ENCODE data around the gene XPO4.

XPO4 gene

DNA sequence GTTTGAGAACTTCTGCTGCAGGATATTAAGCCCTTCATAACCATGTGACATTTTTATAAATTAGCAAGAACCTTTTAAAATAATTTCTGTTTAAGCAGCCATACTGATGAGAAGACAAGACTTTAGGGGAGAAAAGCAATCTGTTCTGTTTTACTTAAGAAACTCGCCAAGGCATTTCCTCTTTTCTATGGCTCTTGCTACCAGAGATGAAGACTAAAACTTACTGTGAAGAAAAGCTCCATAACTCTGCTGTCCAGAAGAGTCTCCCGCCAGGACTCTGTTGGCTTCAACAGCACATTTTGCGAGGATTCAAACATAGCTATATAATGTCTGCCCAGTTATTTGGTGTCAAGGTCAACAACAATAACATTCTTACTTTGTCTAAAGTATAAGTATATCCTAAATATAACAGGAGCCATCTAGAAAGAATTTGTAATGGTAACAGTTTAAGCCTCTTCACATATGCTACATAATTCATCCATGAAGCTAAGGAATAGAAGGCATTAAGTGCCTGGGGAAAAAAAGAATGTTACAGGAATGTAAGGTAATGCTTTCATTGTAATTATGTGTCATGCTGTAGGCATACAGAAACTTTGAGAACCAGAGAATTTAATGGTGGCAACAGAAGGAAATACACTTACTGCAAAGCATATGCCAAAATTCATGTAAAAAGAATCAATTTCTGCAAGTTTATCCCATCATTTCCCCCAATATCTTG, 75.5 kb downstream of the XPO4 start:
- no peak for DNase-seq

DNA sequence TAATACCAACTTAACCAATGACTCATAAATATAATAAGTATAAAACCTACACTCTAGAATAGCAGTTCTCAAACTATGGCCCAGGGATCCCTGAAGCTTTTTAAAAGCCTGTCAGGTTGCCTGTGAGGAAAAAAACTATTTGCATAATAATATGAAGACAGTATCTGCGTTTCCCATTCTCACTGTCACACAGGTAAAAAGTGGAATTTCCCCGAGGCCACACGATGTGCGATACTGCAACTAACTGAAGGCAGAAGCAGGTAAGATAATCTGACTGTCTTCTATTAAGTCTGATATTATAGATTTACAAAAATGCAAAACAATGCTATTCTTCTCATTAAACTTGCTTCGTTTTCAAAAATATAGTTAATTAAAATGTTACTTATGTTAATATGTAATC, 76.2 kb downstream of the XPO4 start:
- DNase-seq = no peak

DNA sequence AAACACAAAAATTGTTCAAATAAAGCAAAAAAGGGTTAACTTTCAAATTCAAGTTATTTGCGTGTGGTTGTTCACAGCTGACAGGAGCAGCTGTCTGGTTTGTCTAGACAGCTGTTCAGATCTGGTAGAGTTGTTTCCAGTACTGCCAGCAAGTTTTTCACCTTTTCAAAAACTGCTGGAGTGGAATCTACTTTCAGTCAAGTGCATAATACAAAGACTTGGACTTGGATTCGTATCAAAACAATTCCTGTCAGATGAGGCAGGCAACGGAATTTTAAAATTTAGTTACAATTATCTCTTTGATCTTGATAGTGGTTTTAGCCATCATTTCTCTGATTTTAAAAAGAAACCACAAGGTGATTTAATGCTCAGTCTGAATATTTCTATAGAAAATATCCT, 77.1 kb downstream of the XPO4 start:
- no peak for DNase-seq

DNA sequence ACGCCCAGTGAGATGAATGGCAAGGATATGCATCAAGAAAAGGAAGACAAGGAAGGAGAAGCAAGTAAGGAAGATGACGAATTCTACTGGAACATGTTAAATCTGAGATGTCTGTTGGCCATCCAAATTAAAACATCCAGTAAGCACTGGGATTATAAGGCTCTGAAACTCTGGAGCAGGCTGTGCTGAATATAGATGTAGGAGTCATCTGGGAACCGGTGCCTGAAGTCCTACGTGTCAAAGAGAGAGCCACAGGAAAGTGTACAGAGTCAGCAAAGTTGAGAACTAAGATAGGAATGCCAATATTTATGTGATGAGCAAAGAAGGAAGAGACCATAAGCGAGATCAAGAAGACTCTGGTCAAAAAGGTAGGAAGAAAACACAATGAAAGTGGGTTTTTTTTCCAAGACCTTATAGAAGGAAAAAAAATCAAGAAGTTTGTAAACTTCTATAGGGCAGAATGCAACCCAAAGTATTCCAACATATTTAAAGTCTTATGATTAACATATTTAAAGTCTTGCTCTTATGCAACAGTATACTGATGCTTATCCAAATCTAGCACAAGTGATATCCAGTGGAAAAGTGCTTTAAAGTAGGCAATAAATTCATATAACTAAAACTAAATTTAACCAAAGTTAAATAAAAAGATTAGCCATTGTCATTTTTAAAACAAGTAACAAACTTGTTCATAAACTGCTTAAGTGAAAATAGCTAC, 77.6 kb downstream of the XPO4 start:
- no peak for DNase-seq

DNA sequence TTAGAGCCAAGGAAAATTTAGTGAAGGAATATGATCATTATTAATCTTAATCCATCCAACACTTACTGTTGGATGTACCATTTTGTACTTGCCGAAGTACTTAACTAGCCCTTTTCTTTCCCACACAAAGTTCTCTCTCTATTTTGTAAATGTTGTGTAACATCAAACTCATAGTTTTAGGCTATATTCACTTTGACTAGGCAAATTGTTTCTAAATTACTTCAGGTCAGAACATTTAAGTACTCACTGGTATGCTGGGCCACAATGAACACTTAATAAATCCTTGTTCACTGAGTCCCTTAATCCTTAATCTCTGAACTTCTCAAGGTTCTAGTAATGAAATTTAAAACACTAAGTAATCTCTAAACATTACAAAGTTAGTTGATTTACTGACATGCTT, 79.5 kb downstream of the XPO4 start:
- no peak for DNase-seq

DNA sequence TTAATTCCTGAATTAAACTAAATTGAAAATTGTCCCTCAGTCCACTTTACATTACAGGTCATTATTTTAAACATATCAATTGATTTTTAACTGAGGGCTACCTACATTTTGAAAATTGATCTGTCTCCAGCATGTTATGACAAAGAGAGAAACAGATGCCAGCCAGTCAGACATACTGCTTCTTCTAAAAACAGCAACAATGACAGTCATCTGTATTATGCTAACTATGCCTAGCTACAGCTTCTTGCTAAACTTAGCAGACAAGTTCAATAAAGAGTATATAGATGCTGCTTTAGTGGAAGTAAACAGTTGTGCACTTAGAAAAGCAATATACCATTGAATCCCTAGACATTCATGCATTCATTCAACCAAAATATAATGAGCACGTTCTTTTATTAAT, 80.1 kb downstream of the XPO4 start:
- no peak for DNase-seq

DNA sequence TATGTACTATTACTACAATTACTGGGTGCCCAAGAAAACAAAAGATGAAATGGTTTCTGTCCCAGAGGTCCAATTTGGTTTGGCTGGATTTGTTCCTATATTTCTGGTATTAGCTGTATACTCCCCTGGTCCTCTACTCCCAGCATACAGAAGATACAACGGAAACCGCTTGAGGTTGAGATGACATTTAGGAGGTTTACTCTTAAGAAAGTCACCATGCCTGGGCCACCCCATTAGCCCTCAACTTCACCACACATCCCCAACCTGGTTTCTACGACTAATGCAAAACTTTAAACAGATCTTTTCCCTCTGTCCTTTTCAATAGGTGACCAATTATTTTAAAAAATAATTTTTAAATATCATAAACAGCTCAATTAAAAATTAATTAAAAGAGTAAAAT, 82.8 kb downstream of the XPO4 start:
- DNase-seq = no peak

DNA sequence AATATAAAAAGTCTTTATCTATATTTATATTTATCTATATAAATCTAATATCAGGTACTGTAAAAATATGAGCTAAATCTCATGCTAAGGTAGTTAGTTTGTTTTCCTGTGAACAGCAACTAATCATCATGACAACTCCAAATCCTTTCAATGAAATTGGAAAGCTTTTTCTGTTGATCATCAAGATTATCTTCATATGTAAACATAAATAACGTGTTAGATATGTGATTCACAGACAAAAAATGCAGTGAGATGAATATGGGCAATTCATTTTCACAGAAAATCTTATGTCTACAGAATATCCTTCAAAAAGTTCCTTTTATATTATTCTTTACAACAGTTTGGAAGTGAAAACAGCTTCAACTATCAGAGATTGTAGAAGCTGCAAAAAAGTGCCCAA, 87.1 kb downstream of the XPO4 start:
- no peak for DNase-seq

DNA sequence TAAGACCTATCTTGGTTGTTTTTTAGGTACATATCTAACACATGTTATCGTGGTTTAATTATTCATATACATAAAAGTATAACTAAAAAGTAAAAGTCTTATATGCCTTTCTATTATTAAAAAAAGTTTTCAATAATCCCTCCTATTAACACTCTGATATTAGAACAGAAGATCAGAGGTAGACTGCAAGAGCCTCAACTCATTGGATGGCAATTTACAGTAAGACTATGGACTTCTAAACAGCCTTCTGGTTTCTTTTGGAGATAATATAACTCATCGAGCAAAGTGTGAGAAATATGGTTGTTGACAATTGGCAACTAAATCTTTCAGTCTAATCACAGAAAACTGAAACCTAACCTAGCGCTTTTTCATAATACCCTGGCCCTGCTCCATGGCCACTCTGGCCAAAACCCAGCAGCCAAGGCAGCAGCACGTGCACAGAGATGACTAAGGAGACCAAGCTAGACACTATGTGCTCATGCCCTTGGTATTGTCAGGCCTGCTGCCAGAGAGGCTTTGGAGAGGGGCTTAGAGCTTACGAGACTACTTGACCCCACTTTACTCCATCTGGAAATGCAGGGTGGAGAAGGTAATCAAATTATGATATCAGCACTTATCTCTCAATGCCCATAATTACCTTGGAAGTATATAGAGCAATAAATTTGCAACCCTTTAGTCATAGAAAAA, 88.2 kb downstream of the XPO4 start:
- DNase-seq = no peak

DNA sequence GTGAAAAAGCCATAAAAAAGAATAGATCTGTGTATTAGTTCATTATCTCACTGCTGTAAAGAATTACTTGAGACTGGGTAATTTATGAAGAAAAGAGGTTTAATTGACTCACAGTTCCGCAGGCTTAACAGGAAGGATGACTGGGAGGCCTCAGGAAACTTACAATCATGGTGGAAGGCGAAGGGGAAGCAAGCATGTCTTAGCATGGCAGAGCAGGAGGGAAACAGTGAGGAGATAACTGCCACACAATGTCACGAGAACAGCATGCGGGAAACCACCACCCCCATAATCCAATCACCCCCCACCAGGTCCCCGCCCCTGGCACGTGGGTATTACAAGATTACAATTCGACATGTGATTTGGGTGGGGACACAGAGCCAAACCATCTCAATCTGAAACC, 89.7 kb downstream of the XPO4 start:
- no peak for DNase-seq

DNA sequence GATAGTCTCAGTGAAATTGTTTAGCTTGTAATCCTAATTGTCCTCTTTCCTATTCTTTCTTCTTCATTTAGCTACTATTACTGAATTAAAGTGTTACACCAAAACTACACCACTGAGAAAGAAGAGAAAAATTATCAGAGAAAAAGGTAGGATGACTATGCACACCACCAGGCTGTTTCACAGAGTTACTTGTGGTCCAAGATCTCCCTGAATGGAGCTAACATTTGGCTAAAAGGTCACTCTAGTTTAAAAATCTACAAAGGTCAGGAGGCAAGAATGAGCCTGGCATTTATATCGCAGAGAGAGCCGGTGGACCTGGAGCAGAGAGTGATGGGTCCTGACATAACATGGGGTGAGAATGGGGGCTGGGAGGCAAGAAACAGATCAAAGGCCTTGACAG, 91.7 kb downstream of the XPO4 start:
- DNase-seq = no peak

DNA sequence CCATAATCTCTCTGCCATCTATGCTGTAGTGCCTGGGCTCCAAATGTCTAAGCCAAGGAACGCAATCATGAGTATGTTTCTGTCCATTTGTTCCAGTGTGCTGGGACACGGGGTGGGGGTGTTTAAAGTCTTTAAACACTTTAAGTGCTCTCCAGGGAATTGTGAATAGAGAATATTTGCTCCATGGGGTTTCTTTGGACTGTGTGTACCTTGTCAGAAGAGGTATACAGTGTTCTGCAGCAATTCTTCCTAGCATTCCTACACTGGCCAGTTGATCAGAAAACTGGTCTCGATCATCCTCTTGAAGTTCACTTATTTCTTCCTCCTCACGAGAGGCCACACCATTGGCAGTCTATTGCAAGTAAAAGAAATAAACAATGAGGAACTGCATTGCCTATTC, 93.7 kb downstream of the XPO4 start:
- no peak for DNase-seq

DNA sequence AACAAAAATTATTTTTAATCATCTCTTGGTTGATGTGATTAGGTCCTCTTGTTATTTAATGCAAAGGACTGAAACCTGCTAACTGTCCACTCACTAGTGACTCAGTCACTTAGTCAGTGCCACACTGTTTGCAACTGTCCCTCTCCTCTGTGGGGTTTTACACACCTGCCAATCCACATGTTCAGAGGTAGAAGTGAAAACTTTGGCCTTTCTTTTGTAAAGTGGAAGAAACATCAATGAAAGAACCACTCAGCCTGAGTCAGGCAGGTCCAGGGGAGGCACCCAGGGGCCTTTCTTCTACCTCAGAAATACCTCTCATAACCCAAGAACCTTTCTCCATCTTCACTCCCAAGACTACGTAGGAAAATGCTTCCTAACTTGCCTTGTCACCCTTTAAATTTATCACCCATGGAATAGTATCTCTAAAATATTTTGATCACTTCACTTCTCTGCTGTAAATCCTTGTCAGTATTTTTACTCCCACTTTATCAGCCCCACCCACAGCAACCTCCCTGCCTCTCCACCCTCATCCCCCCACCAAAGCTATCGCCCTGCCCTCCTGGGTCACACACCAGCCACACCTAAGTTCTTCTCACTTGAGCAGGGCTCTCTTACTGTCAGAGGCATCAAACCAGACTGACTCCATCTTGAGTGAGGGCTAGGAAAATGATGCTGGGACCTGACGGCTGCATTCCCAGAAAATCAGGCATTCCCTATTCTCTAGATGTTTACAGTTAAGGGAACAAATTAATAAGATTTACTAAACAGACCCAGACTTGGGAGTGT, 99.2 kb downstream of the XPO4 start:
- no peak for DNase-seq

DNA sequence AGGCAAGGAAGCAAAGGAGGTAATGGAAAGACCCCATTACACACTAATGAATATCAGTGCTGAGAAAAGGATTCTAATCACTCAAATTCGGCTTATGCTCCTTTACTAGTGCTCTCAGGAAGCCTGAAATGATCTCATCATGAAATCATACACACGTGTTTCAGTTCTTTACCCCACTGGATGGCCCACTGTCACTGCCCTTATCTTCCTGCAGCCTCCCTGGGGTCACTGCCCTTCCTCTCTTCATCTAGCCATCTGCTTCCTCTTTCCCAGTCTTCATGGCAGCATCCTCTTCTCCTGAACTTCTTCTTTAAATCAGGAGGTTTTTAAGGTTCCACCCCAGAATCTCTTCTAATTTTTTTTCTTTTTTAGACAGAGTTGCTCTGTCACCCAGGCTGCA, 100.8 kb downstream of the XPO4 start:
- no peak for DNase-seq

DNA sequence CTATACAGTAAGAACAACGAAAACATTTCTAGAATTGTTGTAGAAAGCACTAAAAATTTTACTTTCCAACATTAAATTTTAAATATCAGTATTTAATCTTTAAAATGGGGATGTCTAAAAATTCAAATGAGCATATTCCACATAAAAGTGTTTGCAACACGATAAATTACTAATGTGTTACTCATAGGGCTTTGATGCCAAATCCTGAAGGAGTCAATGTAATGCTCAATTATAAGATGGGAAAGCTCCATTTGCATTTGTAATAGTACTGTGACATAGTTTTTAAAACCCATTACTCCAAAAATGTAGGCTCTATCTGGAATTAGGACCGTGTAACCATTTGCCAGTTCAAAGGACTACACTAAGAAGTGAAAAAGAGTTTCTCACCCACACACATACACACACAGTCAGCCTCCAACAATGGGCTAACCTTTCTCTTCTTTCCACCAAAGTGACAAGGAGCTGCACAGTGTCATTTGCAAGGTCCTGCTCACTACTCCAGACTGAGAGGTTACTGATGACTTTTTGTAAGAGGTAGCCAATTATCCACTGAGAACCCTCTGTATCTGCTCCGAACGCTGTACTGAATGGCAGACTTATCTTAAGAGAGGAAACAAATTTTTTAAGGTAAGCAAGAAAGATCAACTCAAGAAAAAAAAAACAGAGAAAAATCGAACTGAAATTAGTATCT, 102.7 kb downstream of the XPO4 start:
- no peak for DNase-seq

DNA sequence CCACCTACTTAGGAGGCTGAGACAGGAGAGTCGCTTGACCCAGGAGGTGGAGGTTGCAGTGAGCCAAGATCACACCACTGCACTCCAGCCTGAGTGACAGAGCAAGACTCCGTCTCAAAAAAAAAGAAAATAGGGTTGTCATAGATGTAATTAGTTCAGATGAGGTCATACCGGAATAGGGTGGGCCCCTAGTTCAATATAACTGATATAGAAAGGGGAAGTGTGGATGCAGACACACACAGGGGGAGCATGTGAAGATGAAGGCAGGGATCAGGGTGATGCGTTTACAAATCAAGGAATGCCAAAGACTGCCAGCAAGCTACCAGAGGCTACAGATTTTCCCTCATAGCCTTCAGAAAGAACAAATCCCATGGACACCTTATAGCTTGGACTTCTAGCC, 104.5 kb downstream of the XPO4 start:
- DNase-seq = no peak

DNA sequence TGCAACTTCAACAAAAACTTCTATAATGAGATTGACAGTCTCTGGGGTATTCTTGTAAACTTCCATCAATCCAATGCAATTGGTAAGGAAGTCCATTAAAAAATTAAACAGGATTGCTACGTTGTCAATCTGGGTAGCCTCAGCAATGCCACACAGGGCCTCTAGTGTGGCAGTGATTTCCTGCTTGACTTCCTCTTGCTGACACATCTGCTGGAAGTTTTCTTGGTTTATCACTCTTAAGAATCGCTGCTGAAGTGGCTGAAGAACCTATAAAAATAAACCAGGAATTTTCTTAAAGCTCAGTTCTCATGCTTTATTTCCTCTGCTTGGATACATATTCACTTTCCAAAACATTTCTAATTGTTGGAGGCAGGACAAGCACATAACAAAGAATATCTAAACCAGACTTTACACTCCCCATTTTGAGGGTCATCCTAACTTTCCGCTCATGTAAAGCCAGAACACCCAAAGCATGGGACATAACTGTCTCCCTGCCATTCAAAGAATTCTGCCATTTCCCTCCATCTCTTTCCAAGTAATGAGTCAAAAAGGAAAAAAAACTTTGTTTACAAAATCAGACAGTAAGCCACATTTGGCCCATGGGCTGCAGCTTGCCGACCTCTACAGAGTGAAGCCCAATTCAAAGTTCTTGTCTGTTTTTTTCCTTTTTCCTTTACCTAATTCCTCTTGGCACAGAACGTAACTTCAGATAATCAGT, 105.6 kb downstream of the XPO4 start:
- DNase-seq = no peak

DNA sequence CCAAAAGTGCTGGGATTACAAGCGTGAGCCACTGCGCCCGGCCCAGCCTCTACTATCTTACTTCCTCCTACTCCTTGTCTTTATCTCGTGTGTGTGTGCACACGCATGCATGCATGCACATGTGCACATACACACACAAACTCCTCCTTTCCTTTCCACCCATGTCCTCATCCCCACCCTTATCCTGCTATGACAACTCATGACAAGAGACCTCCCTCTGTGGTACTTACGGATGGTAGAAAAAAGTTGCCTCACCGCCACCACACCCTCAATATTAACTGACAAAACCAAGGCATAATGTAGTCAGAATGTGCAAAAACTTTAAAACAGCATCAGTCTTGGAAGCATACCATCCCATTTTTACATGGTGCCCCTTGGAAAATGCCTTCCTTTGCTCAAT, 112.9 kb downstream of the XPO4 start:
- no peak for DNase-seq

DNA sequence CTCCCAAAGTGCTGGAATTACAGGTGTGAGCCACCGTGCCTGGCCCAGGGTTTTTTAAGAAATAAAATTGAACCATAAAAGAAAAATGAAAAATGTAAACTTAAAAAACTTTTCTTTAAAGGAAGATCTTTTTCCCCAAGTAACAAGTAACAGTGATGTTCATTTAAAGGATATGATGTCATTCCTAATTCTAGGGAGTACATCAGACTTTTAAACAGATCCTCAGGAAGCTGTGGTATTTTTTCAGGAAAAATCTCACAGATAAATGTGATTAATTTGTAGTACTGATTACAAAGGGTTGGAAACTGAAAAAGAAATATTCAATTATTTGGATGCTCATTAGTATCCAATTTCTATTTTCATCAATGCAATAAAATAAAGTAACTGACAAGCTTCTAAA, 114.2 kb downstream of the XPO4 start:
- no peak for DNase-seq

DNA sequence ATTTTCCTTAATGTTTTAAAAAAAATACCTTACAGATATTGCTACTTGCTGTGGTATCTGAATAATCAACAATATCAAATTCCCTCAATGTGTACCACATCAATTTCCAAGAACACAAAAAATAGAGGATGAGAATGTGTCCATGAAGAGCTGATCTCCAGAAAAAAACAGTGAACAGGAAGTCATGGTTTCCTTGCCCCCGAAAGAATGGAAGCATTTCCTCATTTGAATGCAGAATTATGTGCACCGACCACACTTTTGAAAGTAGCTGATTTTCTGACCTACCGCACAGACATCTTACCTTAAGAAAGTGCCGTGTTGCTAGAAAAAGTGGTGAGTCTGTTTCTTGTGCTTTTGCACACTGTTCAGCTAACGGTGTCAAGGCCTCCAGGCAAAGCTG, 115.4 kb downstream of the XPO4 start:
- no peak for DNase-seq

DNA sequence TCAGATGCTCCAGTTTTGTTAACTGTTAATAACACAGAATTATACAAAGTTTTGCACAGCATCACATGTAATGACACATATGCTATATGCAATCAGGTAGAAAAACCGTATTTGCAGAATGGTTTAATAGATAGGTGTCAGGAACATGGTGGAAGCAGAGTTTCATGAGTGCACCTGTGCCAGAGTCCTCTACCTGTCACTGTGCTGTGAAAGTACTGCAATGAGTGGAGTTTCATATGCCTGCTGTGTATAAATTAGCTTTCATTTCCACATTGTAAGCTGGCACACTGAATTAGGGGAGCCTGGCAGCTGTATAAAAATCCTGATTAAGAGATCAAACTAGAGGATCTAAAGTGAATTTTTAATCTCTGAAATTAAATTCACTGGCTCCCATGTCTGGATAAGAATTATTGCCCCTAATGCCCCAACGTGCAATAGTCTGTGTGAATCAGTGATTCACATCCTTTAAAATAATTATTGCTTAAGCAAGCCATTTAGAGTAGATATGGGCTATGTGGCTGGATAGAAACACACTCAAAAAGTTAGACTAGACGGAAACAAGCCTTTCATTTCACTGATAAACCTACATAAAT, 120.3 kb downstream of the XPO4 start:
- no peak for DNase-seq

DNA sequence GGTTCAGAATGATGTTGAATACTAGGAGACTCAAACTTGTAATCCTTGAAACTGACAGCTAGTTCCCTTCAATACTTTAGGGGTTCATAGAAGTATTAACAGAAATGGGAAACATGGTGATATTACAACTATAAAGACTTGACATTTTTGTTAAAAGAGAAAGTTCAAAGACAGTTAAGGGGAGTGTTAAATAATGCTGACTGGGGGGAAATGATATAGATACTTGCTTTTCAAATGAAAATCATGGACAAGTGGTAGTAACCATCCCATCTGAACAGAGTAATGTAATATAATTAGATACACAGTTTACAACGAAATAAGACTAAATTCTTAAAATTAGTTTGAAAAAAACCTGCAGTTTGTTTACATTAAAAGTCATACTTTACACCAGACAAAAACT, 122.2 kb downstream of the XPO4 start:
- DNase-seq = no peak
